ENCODE data around the gene ASNS. TPM values are rescaled to one million over a fixed set of nuclear protein-coding genes. Genes with fewer than 3 reads are reported as not detected.

Gene ASNS
- polyA plus RNA-seq, 1 donor (not counting 4 experiments of a cell fraction or from before 2014, with no cell fraction given): 24.3 TPM

- DNase-seq (ENCODE audit: low read depth, low spot score) (no peak), FAIRE-seq (no peak)
- Histone ChIP-seq H3K9me1 (ENCODE audit: control insufficient read depth, extremely low read depth, insufficient read depth, low read length) (no peaks in the 10 kb centered on the region), H3K4me3 (ENCODE audit: control insufficient read depth in 2 of 3, extremely low read depth in 1 of 3, insufficient read depth in 2 of 3, low read depth in 1 of 3, low read length in 3 of 3) (no peak overlapping the region), H3K36me3 (ENCODE audit: control insufficient read depth in 2 of 2, extremely low read depth in 1 of 2, insufficient read depth in 2 of 2, low read length in 2 of 2) (peaks cover 0 to 17% of the 10 kb centered on the region in 2 experiments), H3K27me3 (ENCODE audit: control insufficient read depth, extremely low read depth, insufficient read depth, low read length) (no peaks in the 10 kb centered on the region), H2AFZ (ENCODE audit: control insufficient read depth, low read length) (no peak overlapping the region), H3K79me2 (ENCODE audit: control insufficient read depth, insufficient read depth, low read length) (no peaks in the 10 kb centered on the region), H3K9me3 (ENCODE audit: control insufficient read depth, low read depth, low read length) (no peaks in the 10 kb centered on the region), H3K9ac (ENCODE audit: control insufficient read depth, extremely low read depth, insufficient read depth, low read length) (no peak overlapping the region), H3K27ac (ENCODE audit: control insufficient read depth, insufficient read depth, low read length) (no peak overlapping the region), H4K20me1 (ENCODE audit: control insufficient read depth, extremely low read depth, insufficient read depth, low read length) (no peaks in the 10 kb centered on the region), H3K4me2 (ENCODE audit: control insufficient read depth, extremely low read depth, insufficient read depth, low read depth, low read length) (no peak overlapping the region), H3K4me1 (ENCODE audit: control insufficient read depth, extremely low read depth, insufficient read depth, low read length) (no peaks in the 10 kb centered on the region)
- dilution Hi-C loops (cut with MboI; ENCODE audit: extremely low pct_ligation_motif_present, low sequenced_read_pairs): loop anchor here (25.0 kb wide), 1 partner anchor 771 kb away; no protein-coding TSS in a partner anchor
- TF ChIP-seq, protein P1, sequence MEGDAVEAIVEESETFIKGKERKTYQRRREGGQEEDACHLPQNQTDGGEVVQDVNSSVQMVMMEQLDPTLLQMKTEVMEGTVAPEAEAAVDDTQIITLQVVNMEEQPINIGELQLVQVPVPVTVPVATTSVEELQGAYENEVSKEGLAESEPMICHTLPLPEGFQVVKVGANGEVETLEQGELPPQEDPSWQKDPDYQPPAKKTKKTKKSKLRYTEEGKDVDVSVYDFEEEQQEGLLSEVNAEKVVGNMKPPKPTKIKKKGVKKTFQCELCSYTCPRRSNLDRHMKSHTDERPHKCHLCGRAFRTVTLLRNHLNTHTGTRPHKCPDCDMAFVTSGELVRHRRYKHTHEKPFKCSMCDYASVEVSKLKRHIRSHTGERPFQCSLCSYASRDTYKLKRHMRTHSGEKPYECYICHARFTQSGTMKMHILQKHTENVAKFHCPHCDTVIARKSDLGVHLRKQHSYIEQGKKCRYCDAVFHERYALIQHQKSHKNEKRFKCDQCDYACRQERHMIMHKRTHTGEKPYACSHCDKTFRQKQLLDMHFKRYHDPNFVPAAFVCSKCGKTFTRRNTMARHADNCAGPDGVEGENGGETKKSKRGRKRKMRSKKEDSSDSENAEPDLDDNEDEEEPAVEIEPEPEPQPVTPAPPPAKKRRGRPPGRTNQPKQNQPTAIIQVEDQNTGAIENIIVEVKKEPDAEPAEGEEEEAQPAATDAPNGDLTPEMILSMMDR (optimal IDR thresholded peaks at IDR 0.05 in 1 of 3, IDR thresholded peaks at IDR 0.05 in 1 of 3, conservative IDR thresholded peaks at IDR 0.05 in 1 of 3; ENCODE audit: extremely low read depth in 1 of 3, insufficient read depth in 2 of 3, low read length in 3 of 3): no peak
- no peak for TF ChIP-seq EZH2 (IDR thresholded peaks at IDR 0.05; ENCODE audit: low read length)
These were observed 14.0 kb downstream of the ASNS start for GRCh38 chr7:97858221-97858620.

DNA sequence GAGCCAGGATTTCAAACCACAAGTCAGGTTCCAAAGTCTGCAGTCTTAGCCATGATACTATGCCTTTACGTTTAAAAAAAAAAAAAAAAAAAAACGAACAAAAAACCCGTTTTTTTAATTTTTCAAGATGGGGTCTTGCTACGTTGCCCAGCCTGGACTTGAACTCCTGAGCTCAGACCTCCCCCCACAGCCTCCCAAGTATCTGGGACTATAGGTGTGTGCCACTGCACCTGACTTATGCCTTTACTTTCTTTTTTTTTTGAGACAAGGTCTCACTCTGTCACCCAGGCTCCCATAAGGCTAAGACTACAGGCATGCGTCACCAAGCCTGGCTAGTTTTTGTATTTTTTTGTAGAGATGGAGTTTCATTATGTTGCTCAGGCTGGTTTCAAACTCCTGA is 14.7 kb downstream of the ASNS start:
- Histone ChIP-seq H3K9me3 (ENCODE audit: control insufficient read depth, low read depth, low read length) (no peaks in the 10 kb centered on the region), H3K27ac (ENCODE audit: control insufficient read depth, insufficient read depth, low read length) (no peak overlapping the region), H3K4me2 (ENCODE audit: control insufficient read depth, extremely low read depth, insufficient read depth, low read depth, low read length) (no peak overlapping the region), H3K4me3 (ENCODE audit: control insufficient read depth in 2 of 3, extremely low read depth in 1 of 3, insufficient read depth in 2 of 3, low read depth in 1 of 3, low read length in 3 of 3) (no peak overlapping the region), H4K20me1 (ENCODE audit: control insufficient read depth, extremely low read depth, insufficient read depth, low read length) (no peaks in the 10 kb centered on the region), H3K4me1 (ENCODE audit: control insufficient read depth, extremely low read depth, insufficient read depth, low read length) (no peaks in the 10 kb centered on the region), H3K9me1 (ENCODE audit: control insufficient read depth, extremely low read depth, insufficient read depth, low read length) (no peaks in the 10 kb centered on the region), H3K79me2 (ENCODE audit: control insufficient read depth, insufficient read depth, low read length) (no peaks in the 10 kb centered on the region), H3K9ac (ENCODE audit: control insufficient read depth, extremely low read depth, insufficient read depth, low read length) (no peak overlapping the region), H2AFZ (ENCODE audit: control insufficient read depth, low read length) (no peak overlapping the region), H3K27me3 (ENCODE audit: control insufficient read depth, extremely low read depth, insufficient read depth, low read length) (no peaks in the 10 kb centered on the region), H3K36me3 (ENCODE audit: control insufficient read depth in 2 of 2, extremely low read depth in 1 of 2, insufficient read depth in 2 of 2, low read length in 2 of 2) (peaks cover 0 to 17% of the 10 kb centered on the region in 2 experiments)
- dilution Hi-C loops (cut with MboI; ENCODE audit: extremely low pct_ligation_motif_present, low sequenced_read_pairs): loop anchor here (25.0 kb wide), 1 partner anchor 770 kb away; no protein-coding TSS in a partner anchor
- DNase-seq (ENCODE audit: low read depth, low spot score): no peak
- TF ChIP-seq, protein P1 (optimal IDR thresholded peaks at IDR 0.05 in 1 of 3, IDR thresholded peaks at IDR 0.05 in 1 of 3, conservative IDR thresholded peaks at IDR 0.05 in 1 of 3; ENCODE audit: extremely low read depth in 1 of 3, insufficient read depth in 2 of 3, low read length in 3 of 3): no peak
- no peak for TF ChIP-seq EZH2 (IDR thresholded peaks at IDR 0.05; ENCODE audit: low read length)
- no peak for FAIRE-seq
